GM19351 (cell line): ENCODE results near the gene LIPG.

Experiments
- ATAC-seq: cut with Tn5 transposase; IDR thresholded peaks from one replicate; pipeline ENCODE4 v1.9.1; 2021; ENCODE audit warnings: mild to moderate bottlenecking, moderate library complexity; ENCODE audit not compliant: unreplicated experiment

Gene LIPG

GRCh38 chr18:49610022-49610445, 48.2 kb downstream of the LIPG start:
- ATAC-seq, result no peak

- ATAC-seq, result no peak
Measured at GRCh38 chr18:49611316-49611715, 49.5 kb downstream of the LIPG start.

- ATAC-seq, result peak; percentile 99
Measured at GRCh38 chr18:49612515-49613033, 50.7 kb downstream of the LIPG start.

- no peak for ATAC-seq
Measured at GRCh38 chr18:49613141-49613640, 51.3 kb downstream of the LIPG start.

- no peak for ATAC-seq
Measured at GRCh38 chr18:49613641-49614151, 51.8 kb downstream of the LIPG start.

- no peak for ATAC-seq
Measured at GRCh38 chr18:49616618-49617328, 54.9 kb downstream of the LIPG start.

DNA sequence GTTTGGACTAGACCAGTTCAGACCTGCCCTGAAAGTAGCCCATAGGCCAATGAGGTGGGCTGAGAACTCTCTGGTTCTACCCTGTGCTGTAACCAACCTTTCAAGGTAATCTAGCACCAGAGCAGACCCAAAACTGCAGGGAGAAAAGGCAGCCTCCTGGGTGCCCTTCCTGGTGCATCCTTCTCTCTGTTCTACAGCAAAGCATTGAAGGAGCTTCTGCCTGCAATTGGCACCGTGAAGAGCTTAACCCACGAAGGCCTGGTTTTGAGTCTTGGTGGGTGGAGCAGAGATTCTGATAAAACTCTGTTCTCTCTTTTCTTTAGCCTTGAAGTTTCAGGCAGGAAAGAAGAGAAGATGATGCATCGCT, 55.5 kb downstream of the LIPG start:
- ATAC-seq, result no peak

DNA sequence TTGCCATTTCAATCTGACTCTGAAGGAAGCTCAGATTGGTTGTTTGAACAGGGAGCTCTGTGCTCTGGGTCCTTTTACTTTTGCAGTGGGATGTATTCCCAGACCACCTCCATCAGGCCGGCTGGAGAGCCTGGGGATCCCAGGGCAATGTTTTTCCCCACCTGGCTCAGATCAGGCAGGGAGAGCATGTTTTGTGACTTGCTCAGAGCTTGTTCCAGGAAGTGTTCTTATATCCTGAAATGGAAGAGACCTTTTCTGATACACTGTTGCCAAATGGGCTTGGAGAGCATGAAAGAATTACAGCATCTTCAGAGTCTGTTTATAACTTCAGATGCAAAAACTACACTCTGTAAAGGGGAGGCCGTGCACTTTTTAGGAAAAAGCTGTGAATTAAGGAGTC, 56.0 kb downstream of the LIPG start:
- no peak for ATAC-seq

DNA sequence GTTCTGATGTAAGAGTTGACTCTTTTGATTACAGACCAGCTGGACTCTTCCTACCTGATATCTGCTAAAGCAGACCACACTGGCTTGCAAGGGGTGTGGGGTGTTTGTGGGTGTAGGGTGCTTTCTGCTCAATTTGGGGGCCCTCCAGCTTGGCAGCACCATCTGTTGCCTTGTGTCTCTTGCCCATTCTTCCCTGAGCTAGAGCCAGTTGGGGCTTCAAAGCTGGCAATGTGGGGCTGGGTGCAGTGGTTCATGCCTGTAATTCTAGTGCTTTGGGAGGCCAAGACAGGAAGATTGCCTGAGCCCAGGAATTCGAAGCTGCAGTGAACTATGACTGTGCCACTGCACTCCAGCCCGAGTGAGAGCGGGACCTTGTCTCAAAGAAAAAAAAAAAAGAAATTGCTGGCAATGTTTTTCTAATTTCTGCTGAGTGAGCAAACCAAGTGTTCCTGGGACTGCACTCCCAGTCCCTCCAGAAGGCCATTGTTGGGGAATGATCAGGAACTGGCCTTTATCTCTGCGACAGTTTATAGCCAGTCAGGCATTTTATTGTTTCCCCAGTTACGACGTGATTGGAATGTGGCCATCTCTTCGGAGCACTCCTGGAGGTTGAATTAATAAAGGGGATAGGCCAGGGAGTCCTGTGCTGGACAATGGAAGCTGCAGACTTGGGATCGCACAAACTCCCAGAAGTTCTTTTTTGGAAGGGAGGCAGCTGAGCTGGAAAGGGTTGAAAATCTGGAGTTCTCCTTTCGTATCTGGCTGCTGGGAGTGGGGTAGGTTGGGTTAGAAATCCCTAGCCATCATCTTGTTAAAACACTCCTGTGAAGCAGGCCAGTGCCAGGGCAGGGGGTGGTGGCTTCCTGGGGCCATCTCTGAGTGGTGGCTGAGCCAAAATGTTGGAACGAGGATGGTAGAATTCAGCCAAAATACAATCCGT, 57.2 kb downstream of the LIPG start:
- no peak for ATAC-seq

DNA sequence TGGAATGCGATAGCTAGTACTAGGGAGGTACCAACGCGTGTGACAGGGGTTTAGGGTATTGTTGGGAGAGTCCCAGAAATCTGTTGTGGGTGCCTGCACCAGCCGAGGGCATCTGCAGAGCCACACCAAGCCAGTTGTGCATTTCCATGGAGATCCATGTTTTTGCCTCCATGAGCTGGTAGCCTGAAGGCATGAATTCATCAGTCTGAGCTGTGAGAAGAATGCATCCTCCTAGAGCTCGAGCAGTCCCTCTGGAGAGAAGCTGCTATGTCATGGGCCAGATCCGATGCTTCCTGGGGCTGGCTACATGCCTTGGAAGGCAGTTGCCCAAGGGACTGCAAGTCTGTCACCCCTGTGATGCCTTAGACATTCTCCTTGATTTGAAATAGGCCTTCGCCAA, 57.9 kb downstream of the LIPG start:
- ATAC-seq, result no peak

GRCh38 chr18:49621301-49621700, 59.4 kb downstream of the LIPG start:
- ATAC-seq, result no peak

DNA sequence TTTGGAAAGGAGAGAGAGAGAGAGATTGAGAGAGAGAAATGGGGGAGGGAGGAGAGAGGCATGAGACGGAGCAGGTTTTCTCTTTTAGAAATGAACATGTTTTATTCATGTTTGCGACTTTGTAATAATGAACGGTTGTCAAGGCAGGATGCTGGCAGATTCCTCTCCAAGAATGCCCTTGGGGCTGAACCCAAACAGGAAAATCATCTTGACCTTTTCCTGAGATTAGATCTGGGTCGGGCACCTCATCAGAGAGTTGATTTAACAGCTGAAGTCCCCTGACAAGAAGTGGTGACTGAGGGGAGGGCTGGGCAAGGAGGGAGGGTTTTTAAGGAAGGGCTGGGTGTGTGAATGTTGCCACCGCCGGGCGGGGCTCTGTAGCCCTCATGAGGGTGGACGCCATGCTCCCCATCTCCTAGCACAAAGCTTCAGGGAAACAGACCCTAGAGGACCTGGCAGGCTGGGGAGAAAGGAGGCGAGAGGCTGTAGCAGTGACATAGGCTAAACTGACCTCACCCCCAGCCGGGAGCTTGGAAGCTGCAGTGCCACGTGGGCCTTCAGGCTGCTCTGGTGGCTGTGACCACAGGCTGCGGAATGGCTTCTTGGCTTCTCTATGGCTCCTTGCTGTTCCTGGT, 60.0 kb downstream of the LIPG start:
- ATAC-seq, result no peak

DNA sequence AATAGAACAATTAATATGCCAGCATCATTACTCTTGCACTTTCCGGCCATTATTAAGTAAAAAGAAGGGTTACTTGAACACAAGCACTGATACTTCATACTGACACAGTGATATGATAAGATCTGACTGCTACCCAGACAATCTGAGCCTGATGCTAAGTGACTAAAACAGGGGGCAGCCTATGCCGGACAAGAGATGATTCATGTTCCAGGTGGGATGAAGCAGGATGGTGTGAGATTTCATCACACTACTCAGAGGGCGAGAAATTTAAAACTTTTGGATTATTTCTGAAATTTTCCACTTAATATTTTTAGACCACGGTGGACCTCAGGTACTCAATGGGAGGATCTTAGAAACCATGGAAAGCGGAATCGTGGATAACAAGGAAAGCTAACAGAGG, 61.7 kb downstream of the LIPG start:
- ATAC-seq, result no peak

DNA sequence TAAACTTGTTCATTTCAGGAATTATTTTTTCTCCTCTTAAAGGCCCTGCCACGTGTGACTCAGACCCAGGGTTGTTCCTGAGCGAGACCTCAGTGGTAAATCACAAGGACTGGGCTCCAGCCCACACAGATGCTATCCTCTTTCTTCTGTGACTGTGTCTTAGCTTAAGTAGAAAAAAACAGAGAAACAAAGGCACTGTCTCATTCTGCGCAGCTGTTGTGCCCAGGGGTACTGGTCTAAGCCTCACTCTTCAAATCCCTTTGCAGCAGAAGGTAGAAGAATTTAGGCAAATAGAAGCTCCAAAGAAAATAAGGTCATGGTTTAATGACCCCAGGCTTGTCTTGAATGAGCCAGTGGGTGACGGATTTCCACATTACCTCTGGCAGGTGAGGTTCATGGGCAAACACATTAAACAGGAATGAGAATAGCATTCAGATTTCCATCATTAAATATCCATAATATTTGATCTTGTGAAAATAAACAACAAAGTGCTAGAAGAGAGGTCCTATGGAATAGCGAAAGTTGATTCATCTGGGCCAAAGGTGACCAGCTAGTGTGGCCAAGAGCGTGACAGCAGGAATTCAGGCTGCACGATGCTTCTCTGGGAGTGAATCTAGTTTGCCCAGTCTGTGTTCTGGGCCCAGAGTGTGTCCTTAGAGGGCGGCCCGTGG, 63.3 kb downstream of the LIPG start:
- ATAC-seq, result no peak

DNA sequence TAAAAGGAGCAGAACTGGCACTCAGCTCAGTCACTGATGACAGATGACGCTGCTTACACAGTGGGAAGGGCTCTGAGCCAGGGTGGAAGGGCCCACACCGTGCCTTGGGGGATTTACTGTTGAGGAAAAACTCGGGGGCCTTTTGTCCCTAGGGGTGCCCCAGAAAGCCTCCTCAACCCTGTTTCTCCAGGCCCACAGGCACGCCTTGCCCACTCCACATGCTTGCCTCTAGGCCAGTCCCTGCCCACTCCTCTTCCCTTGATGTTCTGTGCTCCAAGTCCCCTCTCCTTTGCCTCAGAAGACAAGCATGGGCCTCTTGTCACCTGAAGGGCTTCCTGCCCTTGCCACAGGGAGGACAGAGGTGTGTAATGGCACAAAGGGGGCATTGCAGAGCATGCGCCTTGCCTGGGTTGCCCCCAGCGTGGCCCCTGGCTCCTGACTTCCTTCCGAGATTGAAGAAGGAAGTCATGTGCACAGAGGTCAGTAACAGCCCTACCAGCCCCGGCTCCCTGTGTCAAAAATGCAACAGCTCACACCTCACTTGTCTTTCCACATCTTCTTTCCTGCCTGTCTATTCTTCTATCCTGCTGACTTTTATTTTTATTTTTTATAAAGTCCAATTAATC, 65.1 kb downstream of the LIPG start:
- ATAC-seq, result no peak

- ATAC-seq, result no peak
Measured at GRCh38 chr18:49628119-49628518, 66.3 kb downstream of the LIPG start.

GRCh38 chr18:49628881-49629795, 67.3 kb downstream of the LIPG start:
- ATAC-seq, result no peak

GRCh38 chr18:49630246-49630699, 68.4 kb downstream of the LIPG start:
- ATAC-seq, result no peak
